SK-N-SH (cell line): Measurements from ENCODE around the gene GLG1. TPM values are rescaled to one million over a fixed set of nuclear protein-coding genes. Genes with fewer than 3 reads are reported as not detected.

Experiments
- CTCF ChIA-PET: fragments of 300-600, 350-600 bp; formaldehyde crosslinking; extraction: SDS; loops from one replicate; lab custom pipeline; 2021; lab: Yijun Ruan, JAX
- POLR2A ChIA-PET: fragments of 350-600 bp; sonication (Branson Sonifier 250); formaldehyde crosslinking; extraction: SDS; loops from one replicate; lab custom pipeline; 2020; ENCODE audit warnings: antibody characterized with exemption, inconsistent platforms; lab: Yijun Ruan, JAX
- DNase-seq: peaks from one replicate; pipeline ENCODE4 v3.0.0; 2012
- H2AFZ ChIP-seq: fragments of 200-600 bp; sonication (generic); 2 replicates; pipeline ENCODE4 v1.8.1; 2016; ENCODE audit warnings: antibody characterized with exemption, mild to moderate bottlenecking, low read depth
- H3F3A ChIP-seq: fragments of 200-600 bp; sonication (generic); replicated peaks from 2 replicates; pipeline ENCODE3; 2016; ENCODE audit warnings: antibody characterized with exemption, mild to moderate bottlenecking; ENCODE audit not compliant: insufficient read depth
- H3K27ac ChIP-seq, 2 experiments: fragments of 200-500 bp in 1 of 2; fragments of 200-600 bp in 1 of 2; sonication (Bioruptor generic) in 1 of 2; sonication (generic), shearing (Covaris generic) in 1 of 2; 2 replicates each; pipeline versions ENCODE4 v1.5.1 to v1.6.1; 2014 to 2016; ENCODE audit warnings: low read depth in 2 of 2, inconsistent platforms in 1 of 2, low read length in 1 of 2, mild to moderate bottlenecking in 1 of 2, mixed read lengths in 1 of 2
- H3K27me3 ChIP-seq: fragments of 200-600 bp; sonication (generic), shearing (Covaris generic); 2 replicates; pipeline ENCODE4 v1.6.1; 2016; ENCODE audit warnings: mixed run types; ENCODE audit not compliant: insufficient read depth
- H3K36me3 ChIP-seq, 2 experiments: fragments of 200-500 bp in 1 of 2; fragments of 200-600 bp in 1 of 2; sonication (Bioruptor generic) in 1 of 2; sonication (generic) in 1 of 2; replicated peaks in 1 of 2; 2 replicates each; pipeline versions ENCODE3 to v1.5.1; 2014 to 2016; ENCODE audit warnings: low read length in 1 of 2, mild to moderate bottlenecking in 1 of 2; ENCODE audit not compliant: insufficient read depth in 2 of 2, control insufficient read depth in 1 of 2
- H3K4me1 ChIP-seq, 2 experiments: fragments of 200-500 bp in 1 of 2; fragments of 200-600 bp in 1 of 2; sonication (Bioruptor generic) in 1 of 2; sonication (generic), shearing (Covaris generic) in 1 of 2; 2 replicates each; pipeline versions ENCODE4 v1.5.1 to v1.6.1; 2014 to 2016; ENCODE audit warnings: low read depth in 1 of 2, low read length in 1 of 2, mixed run types in 1 of 2; ENCODE audit not compliant: insufficient read depth in 2 of 2, control insufficient read depth in 1 of 2
- H3K4me2 ChIP-seq: fragments of 200-600 bp; sonication (generic), shearing (Covaris generic); 2 replicates; pipeline ENCODE4 v1.6.1; 2017; ENCODE audit warnings: mixed run types
- H3K4me3 ChIP-seq, 2 experiments: fragments of 200-500 bp in 1 of 2; fragments of 200-600 bp in 1 of 2; sonication (Bioruptor generic) in 1 of 2; sonication (generic), shearing (Covaris generic) in 1 of 2; 2 replicates each; pipeline versions ENCODE4 v1.5.1 to v1.8.1; 2014 to 2016; ENCODE audit warnings: low read depth in 2 of 2, inconsistent platforms in 1 of 2, low read length in 1 of 2, mild to moderate bottlenecking in 1 of 2, mixed read lengths in 1 of 2, moderate library complexity in 1 of 2
- H3K79me2 ChIP-seq: fragments of 200-600 bp; sonication (generic); 2 replicates; pipeline ENCODE4 v1.8.1; 2017; ENCODE audit warnings: mild to moderate bottlenecking; ENCODE audit not compliant: insufficient read depth
- H3K9ac ChIP-seq: fragments of 200-600 bp; sonication (generic); 2 replicates; pipeline ENCODE4 v1.6.1; 2017; ENCODE audit warnings: mixed run types
- H3K9me2 ChIP-seq: fragments of 200-600 bp; sonication (generic); 2 replicates; pipeline ENCODE4 v1.6.1; 2017; ENCODE audit warnings: mixed run types
- H3K9me3 ChIP-seq: fragments of 200-600 bp; sonication (generic); 2 replicates; pipeline ENCODE4 v1.6.1; 2017; ENCODE audit warnings: mixed run types, mild to moderate bottlenecking, moderate library complexity
- H4K20me1 ChIP-seq: fragments of 200-600 bp; sonication (generic); 2 replicates; pipeline ENCODE4 v1.6.1; 2017; ENCODE audit warnings: mild to moderate bottlenecking, mixed run types; ENCODE audit not compliant: insufficient read depth
- CTCF ChIP-seq: fragments of 200-600 bp; sonication (generic); IDR thresholded peaks from 2 replicates; pipeline ENCODE4 v1.6.1; 2017; ENCODE audit warnings: antibody characterized with exemption, mild to moderate bottlenecking, moderate library complexity
- FOSL2 ChIP-seq: IDR thresholded peaks from 2 replicates; pipeline ENCODE4 v1.4.0; 2012; ENCODE audit warnings: low read depth, mild to moderate bottlenecking, moderate library complexity, borderline replicate concordance
- FOXJ3 ChIP-seq: sonication (generic); formaldehyde crosslinking; IDR thresholded peaks from 2 replicates; pipeline ENCODE4 v1.5.1; 2020; ENCODE audit warnings: mild to moderate bottlenecking, missing genetic modification reagents
- GATA2 ChIP-seq: sonication (generic); formaldehyde crosslinking; IDR thresholded peaks from 2 replicates; pipeline ENCODE4 v1.5.0; 2020; ENCODE audit warnings: mild to moderate bottlenecking, missing genetic modification reagents
- IRF3 ChIP-seq: fragments of 150-350 bp; IDR thresholded peaks from 2 replicates; pipeline ENCODE4 v1.6.1; 2016; ENCODE audit warnings: mild to moderate bottlenecking, low read depth, low read length
- JUND ChIP-seq: IDR thresholded peaks from 2 replicates; pipeline ENCODE4 v1.4.0; 2012
- MAX ChIP-seq: IDR thresholded peaks from 2 replicates; pipeline ENCODE4 v1.4.0; 2012; ENCODE audit warnings: low read depth
- MEF2A ChIP-seq: IDR thresholded peaks from 2 replicates; pipeline ENCODE4 v1.4.0; 2012; ENCODE audit warnings: low read depth, borderline replicate concordance
- RAD21 ChIP-seq: IDR thresholded peaks from 2 replicates; pipeline ENCODE4 v1.6.1; 2012; ENCODE audit warnings: mild to moderate bottlenecking, low read length
- RCOR1 ChIP-seq: fragments of 150-350 bp; IDR thresholded peaks from 2 replicates; pipeline ENCODE4 v1.6.1; 2017; ENCODE audit warnings: antibody characterized with exemption, low read length
- REST ChIP-seq: IDR thresholded peaks from 2 replicates; pipeline ENCODE4 v1.6.1; 2012; ENCODE audit warnings: mild to moderate bottlenecking, low read depth, low read length, moderate library complexity
- RXRA ChIP-seq: IDR thresholded peaks from 2 replicates; pipeline ENCODE4 v1.4.0; 2012; ENCODE audit warnings: low read depth, mild to moderate bottlenecking, borderline replicate concordance
- SIN3A ChIP-seq: IDR thresholded peaks from 2 replicates; pipeline ENCODE4 v1.6.1; 2012; ENCODE audit warnings: low read depth, mild to moderate bottlenecking, low read length, moderate library complexity, borderline replicate concordance
- TAF1 ChIP-seq: IDR thresholded peaks from 2 replicates; pipeline ENCODE4 v1.6.1; 2012; ENCODE audit warnings: low read depth, mild to moderate bottlenecking, low read length, moderate library complexity, borderline replicate concordance
- TCF12 ChIP-seq: IDR thresholded peaks from 2 replicates; pipeline ENCODE4 v1.4.0; 2012
- TEAD4 ChIP-seq: IDR thresholded peaks from 2 replicates; pipeline ENCODE4 v1.4.0; 2012; ENCODE audit warnings: mild to moderate bottlenecking, borderline replicate concordance; ENCODE audit not compliant: insufficient read depth
- USF1 ChIP-seq: IDR thresholded peaks from 2 replicates; pipeline ENCODE4 v1.4.0; 2012; ENCODE audit warnings: low read depth, borderline replicate concordance
- USF2 ChIP-seq: fragments of 150-350 bp; IDR thresholded peaks from 2 replicates; pipeline ENCODE4 v1.6.1; 2017; ENCODE audit warnings: antibody characterized with exemption, low read length, low read depth, borderline replicate concordance
- WGBS: methylation state at CpG from one replicate; pipeline ENCODE4 v1.1.6; 2017; ENCODE audit warnings: low lambda C conversion rate; 5-methylcytosine and 5-hydroxymethylcytosine counted together
- polyA plus RNA-seq, 3 experiments: library from polyadenylated mRNA; depleted of rRNA; stranded (reverse); fragments of >200 nt; gene quantifications; 2 replicates each; pipeline ENCODE4 v1.2.3, GENCODE V29; 2012

The GLG1 gene
- polyA plus RNA-seq, 1 of the 3 experiments (the other 2 are of a cell fraction) = 71.1 TPM

- peaks cover 26 to 27% of the 10 kb centered on the region in 2 experiments for H3K36me3 ChIP-seq
- DNase-seq = no peak
- CTCF ChIA-PET = interaction anchor here (1.1 kb wide), 1 partner anchor 17 kb away, joined by 3 read pairs; no protein-coding TSS in a partner anchor
- H4K20me1 ChIP-seq = no peaks in the 10 kb centered on the region
- no peak overlapping the region for H2AFZ ChIP-seq
- POLR2A ChIA-PET = no interaction called here
- H3K9me3 ChIP-seq = no peaks in the 10 kb centered on the region
- peak overlapping the region; percentile 36 to 84; a peak in 3 of 4 replicates for H3K27ac ChIP-seq
- H3K4me1 ChIP-seq = peaks cover 0 to 11% of the 10 kb centered on the region in 2 experiments; a peak in 2 of 4 replicates
- no peak overlapping the region for H3K4me3 ChIP-seq
- peak overlapping the region; percentile 6; the same call in 1 of the 2 replicates for H3K9ac ChIP-seq
- no peaks in the 10 kb centered on the region for H3K9me2 ChIP-seq
- no peaks in the 10 kb centered on the region for H3K27me3 ChIP-seq
- 48% methylated on average over 3 of the region's 5 CpGs for whole genome bisulfite sequencing
- no peaks in the 10 kb centered on the region; the same call in 1 of the 2 replicates for H3K79me2 ChIP-seq
- TF ChIP-seq MEF2A (no peak), TEAD4 (0 out of 2 replicates have a peak, but pooled peaks have one; percentile 3), RAD21 (no peak), TCF12 (0 out of 2 replicates have a peak, but pooled peaks have one; percentile 3), FOSL2 (no peak), FOXJ3 (CRISPR knock-in tag) (no peak), RCOR1 (no peak), USF1 (no peak), CTCF (peak; percentile 31; the same call in 1 of the 2 replicates), IRF3 (no peak), RXRA (0 out of 2 replicates have a peak, but pooled peaks have one; percentile 7)
- H3F3A ChIP-seq = peaks cover 31% of the 10 kb centered on the region
- peak overlapping the region; percentile 36; the same call in 1 of the 2 replicates for H3K4me2 ChIP-seq
Observed at GRCh38 chr16:74449470-74449869, 157.4 kb downstream of the GLG1 start.

GRCh38 chr16:74448990-74449389 lies 157.9 kb downstream of the GLG1 start:
- DNase-seq = no peak
- H3K9me3 ChIP-seq = no peaks in the 10 kb centered on the region
- peaks cover 31% of the 10 kb centered on the region for H3F3A ChIP-seq
- peak overlapping the region in 1 of 2 experiments; percentile 84; a peak in 2 of 4 replicates for H3K27ac ChIP-seq
- peak overlapping the region; percentile 36 for H3K4me2 ChIP-seq
- no peak overlapping the region; the same call in 1 of the 2 replicates for H3K9ac ChIP-seq
- WGBS = 75% methylated on average over 8 of the region's 8 CpGs
- ChIA-PET POLR2A (no interaction called here), CTCF (interaction anchor here (1.1 kb wide), 1 partner anchor 17 kb away, joined by 3 read pairs; no protein-coding TSS in a partner anchor)
- H3K4me3 ChIP-seq = no peak overlapping the region
- no peaks in the 10 kb centered on the region for H4K20me1 ChIP-seq
- H2AFZ ChIP-seq = 0 out of 2 replicates have a peak overlapping the region, but pooled peaks have one; percentile 37
- peaks cover 26 to 27% of the 10 kb centered on the region in 2 experiments for H3K36me3 ChIP-seq
- H3K4me1 ChIP-seq = peaks cover 0 to 11% of the 10 kb centered on the region in 2 experiments; a peak in 2 of 4 replicates
- H3K27me3 ChIP-seq = no peaks in the 10 kb centered on the region
- H3K9me2 ChIP-seq = no peaks in the 10 kb centered on the region
- H3K79me2 ChIP-seq = no peaks in the 10 kb centered on the region; the same call in 1 of the 2 replicates
- no peak for TF ChIP-seq TAF1
- no peak for TF ChIP-seq REST
- peak; percentile 48 for TF ChIP-seq TCF12
- TF ChIP-seq GATA2 (CRISPR knock-in tag) = no peak
- peak; percentile 65; the same call in 1 of the 2 replicates for TF ChIP-seq MAX
- peak; percentile 72 for TF ChIP-seq JUND
- TF ChIP-seq FOXJ3 (CRISPR knock-in tag) = no peak
- no peak for TF ChIP-seq USF2
- 0 out of 2 replicates have a peak, but pooled peaks have one; percentile 18 for TF ChIP-seq RXRA
- TF ChIP-seq SIN3A = no peak
